Vagina (tissue), 2 donors: ENCODE data around the gene RBM33.

ENCODE experiments used
- POLR2A ChIP-seq, 2 donors: fragments of 450-650 bp; IDR thresholded peaks; one replicate each; pipeline ENCODE4 v1.6.1; 2017; ENCODE audit warnings: antibody characterized with exemption in 2 of 2, mild to moderate bottlenecking in 2 of 2, moderate library complexity in 2 of 2
- POLR2AphosphoS5 ChIP-seq, 2 donors: sonication (generic); formaldehyde crosslinking; IDR thresholded peaks; one replicate each; pipeline ENCODE4 v1.9.0; 2017; ENCODE audit warnings: antibody characterized with exemption in 2 of 2, mild to moderate bottlenecking in 2 of 2, low read depth in 1 of 2; ENCODE audit not compliant: insufficient read depth in 1 of 2
- TF ChIP-seq, protein P1 (sequence below), 3 experiments: fragments of 450-650 bp in 2 of 3; fragments of 200-600 bp in 1 of 3; sonication (generic) in 1 of 3; IDR thresholded peaks; one replicate each; pipeline ENCODE4 v1.5.1; 2017 to 2019; ENCODE audit warnings: antibody characterized with exemption in 3 of 3, mild to moderate bottlenecking in 2 of 3, moderate library complexity in 2 of 3

DNA sequence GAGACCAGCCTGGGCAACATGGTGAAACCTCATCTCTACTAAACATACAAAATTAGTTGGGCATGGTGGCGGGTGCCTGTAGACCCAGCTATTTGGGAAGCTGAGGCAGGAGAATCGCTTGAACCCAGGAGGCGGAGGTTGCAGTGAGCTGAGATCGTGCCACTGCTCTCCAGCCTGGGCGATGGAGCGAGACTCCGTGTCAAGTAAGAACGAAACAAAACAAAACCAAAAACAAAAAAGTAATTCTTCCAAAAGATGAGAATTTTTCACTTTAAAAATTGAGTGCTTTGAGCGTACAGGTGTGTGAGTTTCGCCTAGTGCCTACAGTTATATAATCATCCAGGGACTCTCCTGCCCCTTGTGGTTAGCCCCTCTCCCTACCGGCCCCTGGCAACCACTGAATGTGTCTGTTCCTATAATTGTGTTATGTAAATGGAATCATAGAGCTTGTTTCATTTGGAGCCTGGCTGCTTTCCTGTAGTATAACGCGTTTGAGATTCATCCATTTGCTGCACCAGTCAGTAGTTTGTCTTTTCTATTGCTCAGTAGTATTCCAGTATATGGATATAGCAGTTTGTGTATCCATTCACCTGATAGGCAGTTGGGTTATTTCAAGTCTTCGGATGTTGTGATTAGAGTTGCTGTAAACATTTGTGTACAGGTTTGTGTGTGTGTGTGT is 80.0 kb downstream of the RBM33 start:
- TF ChIP-seq, protein P1, sequence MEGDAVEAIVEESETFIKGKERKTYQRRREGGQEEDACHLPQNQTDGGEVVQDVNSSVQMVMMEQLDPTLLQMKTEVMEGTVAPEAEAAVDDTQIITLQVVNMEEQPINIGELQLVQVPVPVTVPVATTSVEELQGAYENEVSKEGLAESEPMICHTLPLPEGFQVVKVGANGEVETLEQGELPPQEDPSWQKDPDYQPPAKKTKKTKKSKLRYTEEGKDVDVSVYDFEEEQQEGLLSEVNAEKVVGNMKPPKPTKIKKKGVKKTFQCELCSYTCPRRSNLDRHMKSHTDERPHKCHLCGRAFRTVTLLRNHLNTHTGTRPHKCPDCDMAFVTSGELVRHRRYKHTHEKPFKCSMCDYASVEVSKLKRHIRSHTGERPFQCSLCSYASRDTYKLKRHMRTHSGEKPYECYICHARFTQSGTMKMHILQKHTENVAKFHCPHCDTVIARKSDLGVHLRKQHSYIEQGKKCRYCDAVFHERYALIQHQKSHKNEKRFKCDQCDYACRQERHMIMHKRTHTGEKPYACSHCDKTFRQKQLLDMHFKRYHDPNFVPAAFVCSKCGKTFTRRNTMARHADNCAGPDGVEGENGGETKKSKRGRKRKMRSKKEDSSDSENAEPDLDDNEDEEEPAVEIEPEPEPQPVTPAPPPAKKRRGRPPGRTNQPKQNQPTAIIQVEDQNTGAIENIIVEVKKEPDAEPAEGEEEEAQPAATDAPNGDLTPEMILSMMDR (IDR thresholded peaks at IDR 0.05): no peak
- no peak for TF ChIP-seq POLR2AphosphoS5 (IDR thresholded peaks at IDR 0.05; ENCODE audit: insufficient read depth in 1 of 2, low read depth in 1 of 2)
- TF ChIP-seq POLR2A (IDR thresholded peaks at IDR 0.05): no peak
